ENCODE data around the gene VBP1. TPM values are rescaled to one million over a fixed set of nuclear protein-coding genes. Genes with fewer than 3 reads are reported as not detected.

VBP1 gene
- total RNA-seq, 1 donor from 2014 or later: 69.0 TPM

DNA sequence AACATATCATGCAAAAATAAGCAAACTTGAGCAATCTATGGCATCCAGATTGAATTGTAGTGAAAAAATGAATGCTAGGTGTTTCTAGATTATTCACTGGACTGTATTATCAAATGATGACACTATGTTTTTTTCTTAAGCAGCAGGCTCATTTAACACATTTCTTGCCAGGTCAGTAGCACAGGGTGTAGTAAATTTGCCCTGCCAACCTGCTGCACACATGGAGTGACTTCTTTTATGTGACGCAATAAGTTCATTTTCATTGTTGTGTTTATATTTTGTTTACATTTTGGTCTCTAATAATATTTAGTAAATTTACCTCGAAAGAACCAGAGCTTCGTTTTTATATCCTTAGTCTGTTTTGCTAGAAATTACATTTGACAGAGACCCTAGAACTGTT lies 9.5 kb downstream of the VBP1 start:
- TF ChIP-seq, protein P1, sequence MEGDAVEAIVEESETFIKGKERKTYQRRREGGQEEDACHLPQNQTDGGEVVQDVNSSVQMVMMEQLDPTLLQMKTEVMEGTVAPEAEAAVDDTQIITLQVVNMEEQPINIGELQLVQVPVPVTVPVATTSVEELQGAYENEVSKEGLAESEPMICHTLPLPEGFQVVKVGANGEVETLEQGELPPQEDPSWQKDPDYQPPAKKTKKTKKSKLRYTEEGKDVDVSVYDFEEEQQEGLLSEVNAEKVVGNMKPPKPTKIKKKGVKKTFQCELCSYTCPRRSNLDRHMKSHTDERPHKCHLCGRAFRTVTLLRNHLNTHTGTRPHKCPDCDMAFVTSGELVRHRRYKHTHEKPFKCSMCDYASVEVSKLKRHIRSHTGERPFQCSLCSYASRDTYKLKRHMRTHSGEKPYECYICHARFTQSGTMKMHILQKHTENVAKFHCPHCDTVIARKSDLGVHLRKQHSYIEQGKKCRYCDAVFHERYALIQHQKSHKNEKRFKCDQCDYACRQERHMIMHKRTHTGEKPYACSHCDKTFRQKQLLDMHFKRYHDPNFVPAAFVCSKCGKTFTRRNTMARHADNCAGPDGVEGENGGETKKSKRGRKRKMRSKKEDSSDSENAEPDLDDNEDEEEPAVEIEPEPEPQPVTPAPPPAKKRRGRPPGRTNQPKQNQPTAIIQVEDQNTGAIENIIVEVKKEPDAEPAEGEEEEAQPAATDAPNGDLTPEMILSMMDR (IDR thresholded peaks at IDR 0.05; ENCODE audit: insufficient read depth, low read length, severe bottlenecking): no peak
- no peak overlapping the region for H3K4me3 ChIP-seq (ENCODE audit: low read depth, low read length)
- no peak for DNase-seq (ENCODE audit: low read depth)
- peaks cover 1% of the 10 kb centered on the region for H3K36me3 ChIP-seq (ENCODE audit: control insufficient read depth, insufficient read depth, low read length)
- FAIRE-seq: no peak
- no peaks in the 10 kb centered on the region for H3K27me3 ChIP-seq (ENCODE audit: control insufficient read depth, insufficient read depth, low read length)

DNA sequence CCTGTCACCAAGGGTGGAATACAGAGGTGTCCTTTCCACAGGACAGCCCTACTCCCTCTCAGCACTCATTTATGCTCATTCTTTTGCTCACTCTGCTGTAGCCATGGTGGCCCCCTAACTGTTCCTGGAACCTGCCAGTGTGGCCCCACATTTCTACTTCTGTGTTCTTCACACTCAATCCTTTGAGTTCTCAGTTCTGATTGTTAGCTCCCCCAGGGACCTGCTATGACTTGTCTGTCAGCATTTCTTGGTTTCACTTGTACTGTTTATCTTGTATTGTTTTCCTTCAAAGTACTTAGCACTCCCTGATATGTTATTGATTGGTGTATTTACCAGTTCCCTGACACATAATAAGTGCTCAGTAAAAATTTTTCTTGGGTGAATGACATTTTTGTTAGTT lies 14.9 kb downstream of the VBP1 start:
- TF ChIP-seq, protein P1 (IDR thresholded peaks at IDR 0.05; ENCODE audit: insufficient read depth, low read length, severe bottlenecking): no peak
- H3K36me3 ChIP-seq (ENCODE audit: control insufficient read depth, insufficient read depth, low read length): peaks cover 2% of the 10 kb centered on the region
- no peaks in the 10 kb centered on the region for H3K27me3 ChIP-seq (ENCODE audit: control insufficient read depth, insufficient read depth, low read length)
- no peak overlapping the region for H3K4me3 ChIP-seq (ENCODE audit: low read depth, low read length)
- FAIRE-seq: no peak
- no peak for DNase-seq (ENCODE audit: low read depth)

DNA sequence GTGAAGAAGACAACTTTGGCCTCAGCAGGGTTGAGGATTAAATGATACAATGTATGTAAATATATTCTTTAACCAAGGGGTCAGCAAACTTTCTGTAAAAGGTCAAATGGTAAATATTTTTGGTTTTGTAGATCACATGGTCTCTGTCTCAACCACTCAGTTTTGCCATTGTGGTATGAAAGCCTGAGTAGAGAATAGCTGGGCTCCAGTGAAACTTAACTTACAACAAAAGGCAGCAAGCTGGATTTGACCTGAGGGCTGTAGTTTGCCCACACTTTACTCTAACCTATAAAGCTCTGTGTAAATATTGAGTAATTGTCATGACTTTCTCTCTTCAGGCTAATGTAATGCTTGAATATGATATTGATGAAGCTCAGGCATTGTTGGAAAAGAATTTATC lies 19.6 kb downstream of the VBP1 start:
- peak; percentile 19 for DNase-seq (ENCODE audit: low read depth)
- Histone ChIP-seq H3K4me3 (ENCODE audit: low read depth, low read length) (no peak overlapping the region), H3K36me3 (ENCODE audit: control insufficient read depth, insufficient read depth, low read length) (peaks cover 1% of the 10 kb centered on the region), H3K27me3 (ENCODE audit: control insufficient read depth, insufficient read depth, low read length) (no peaks in the 10 kb centered on the region)
- no peak for FAIRE-seq
- TF ChIP-seq, protein P1 (IDR thresholded peaks at IDR 0.05; ENCODE audit: insufficient read depth, low read length, severe bottlenecking): no peak

DNA sequence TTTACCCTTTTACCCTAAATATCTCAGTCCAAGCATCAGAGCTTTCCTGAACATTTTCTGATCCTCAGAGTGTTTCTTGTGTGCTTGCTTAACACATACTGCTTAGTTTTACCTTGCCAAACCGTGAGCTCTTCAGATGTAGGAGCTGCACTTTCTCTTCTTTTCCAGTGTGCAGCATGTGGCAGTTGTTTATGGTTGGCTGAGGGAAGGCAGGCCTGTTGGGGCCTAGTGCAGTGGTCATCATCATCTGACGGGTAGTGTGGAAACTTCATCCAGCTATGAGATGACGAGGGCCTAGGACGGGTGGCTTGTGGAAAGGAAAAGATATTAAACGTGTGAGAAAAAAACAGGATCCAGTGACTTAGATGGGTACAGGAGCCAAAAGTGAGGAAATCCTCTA lies 21.5 kb downstream of the VBP1 start:
- TF ChIP-seq, protein P1 (IDR thresholded peaks at IDR 0.05; ENCODE audit: insufficient read depth, low read length, severe bottlenecking): no peak
- no peak for DNase-seq (ENCODE audit: low read depth)
- no peak for FAIRE-seq
- no peak overlapping the region for H3K4me3 ChIP-seq (ENCODE audit: low read depth, low read length)
- no peaks in the 10 kb centered on the region for H3K27me3 ChIP-seq (ENCODE audit: control insufficient read depth, insufficient read depth, low read length)
- H3K36me3 ChIP-seq (ENCODE audit: control insufficient read depth, insufficient read depth, low read length): peaks cover 1% of the 10 kb centered on the region

DNA sequence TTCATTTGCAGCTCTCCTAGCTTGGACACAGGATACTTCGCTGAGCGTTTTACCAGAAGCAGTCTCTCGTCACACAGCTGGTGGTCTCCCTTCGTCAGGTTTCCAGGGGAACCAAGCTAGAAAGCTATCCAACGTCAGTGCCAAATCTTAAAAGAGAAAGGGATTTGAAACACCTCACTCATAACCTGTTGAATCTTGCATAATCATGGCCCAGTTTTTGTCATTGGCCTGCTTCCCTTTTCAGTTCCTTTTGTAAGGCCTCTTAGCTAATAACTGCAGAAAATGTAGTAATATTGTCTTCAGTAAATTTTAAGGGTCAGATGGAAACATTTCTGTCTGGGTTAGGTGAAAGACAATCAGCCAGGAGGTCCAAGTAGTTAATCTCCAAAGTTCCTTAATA lies 26.0 kb downstream of the VBP1 start:
- TF ChIP-seq, protein P1 (IDR thresholded peaks at IDR 0.05; ENCODE audit: insufficient read depth, low read length, severe bottlenecking): no peak
- Histone ChIP-seq H3K27me3 (ENCODE audit: control insufficient read depth, insufficient read depth, low read length) (no peaks in the 10 kb centered on the region), H3K4me3 (ENCODE audit: low read depth, low read length) (no peak overlapping the region), H3K36me3 (ENCODE audit: control insufficient read depth, insufficient read depth, low read length) (no peaks in the 10 kb centered on the region)
- FAIRE-seq: no peak
- no peak for DNase-seq (ENCODE audit: low read depth)

DNA sequence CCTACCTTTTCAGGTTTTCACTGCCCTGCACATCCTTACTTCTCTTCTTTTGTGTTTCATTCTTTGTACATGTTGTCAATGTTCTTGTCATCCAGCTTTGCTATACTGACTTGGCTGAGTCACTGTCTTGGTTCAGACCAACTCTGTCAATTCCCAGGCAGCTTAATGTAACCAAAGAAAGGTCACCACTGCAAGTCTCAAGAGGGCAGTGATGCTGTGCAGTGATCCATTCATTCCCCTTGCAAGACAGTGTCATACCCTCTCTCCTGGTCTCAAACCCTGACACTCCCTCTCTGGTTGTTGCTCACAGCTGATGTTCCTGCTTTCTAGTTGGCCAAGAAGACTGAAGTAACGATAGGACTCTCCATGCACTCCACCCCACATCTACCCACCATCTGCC lies 30.5 kb downstream of the VBP1 start:
- no peak for FAIRE-seq
- Histone ChIP-seq H3K36me3 (ENCODE audit: control insufficient read depth, insufficient read depth, low read length) (no peaks in the 10 kb centered on the region), H3K4me3 (ENCODE audit: low read depth, low read length) (no peak overlapping the region), H3K27me3 (ENCODE audit: control insufficient read depth, insufficient read depth, low read length) (no peaks in the 10 kb centered on the region)
- TF ChIP-seq, protein P1 (IDR thresholded peaks at IDR 0.05; ENCODE audit: insufficient read depth, low read length, severe bottlenecking): no peak
- no peak for DNase-seq (ENCODE audit: low read depth)

All from bronchial epithelial cell (primary cell).